OCI-LY1 (cell line): Measurements from ENCODE around the gene ARHGEF11.

ENCODE experiments used
- EZH2 ChIP-seq: fragments of 200-600 bp; sonication (generic), shearing (Covaris generic); IDR thresholded peaks from 2 replicates; pipeline ENCODE4 v1.8.0; 2017; ENCODE audit warnings: borderline replicate concordance, mixed run types, mild to moderate bottlenecking, antibody characterized with exemption, low read length, moderate library complexity, mixed read lengths
- TF ChIP-seq, protein P1 (sequence below): fragments of 200-600 bp; sonication (generic), shearing (Covaris generic); IDR thresholded peaks from 2 replicates; pipeline ENCODE4 v1.5.1; 2017; ENCODE audit warnings: mild to moderate bottlenecking, antibody characterized with exemption, low read length, moderate library complexity, mixed read lengths

DNA sequence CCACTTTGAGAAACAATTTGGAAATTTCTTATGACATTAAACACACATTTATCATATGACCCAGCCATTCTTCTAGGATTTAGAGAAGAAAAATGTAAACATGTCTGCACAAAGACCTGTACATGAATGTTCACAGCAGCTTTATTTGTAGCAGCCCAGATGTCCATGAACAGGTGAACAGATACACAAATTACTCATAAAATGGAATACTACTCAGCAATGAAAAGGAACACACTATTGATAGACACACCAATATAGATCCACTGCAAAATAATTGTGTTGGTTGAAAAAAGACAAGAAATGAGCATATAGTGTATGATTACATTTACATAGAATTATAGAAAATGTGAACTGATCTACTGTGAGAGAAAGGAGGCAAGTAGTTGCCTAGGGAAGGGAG lies 26.1 kb downstream of the ARHGEF11 start:
- TF ChIP-seq, protein P1, sequence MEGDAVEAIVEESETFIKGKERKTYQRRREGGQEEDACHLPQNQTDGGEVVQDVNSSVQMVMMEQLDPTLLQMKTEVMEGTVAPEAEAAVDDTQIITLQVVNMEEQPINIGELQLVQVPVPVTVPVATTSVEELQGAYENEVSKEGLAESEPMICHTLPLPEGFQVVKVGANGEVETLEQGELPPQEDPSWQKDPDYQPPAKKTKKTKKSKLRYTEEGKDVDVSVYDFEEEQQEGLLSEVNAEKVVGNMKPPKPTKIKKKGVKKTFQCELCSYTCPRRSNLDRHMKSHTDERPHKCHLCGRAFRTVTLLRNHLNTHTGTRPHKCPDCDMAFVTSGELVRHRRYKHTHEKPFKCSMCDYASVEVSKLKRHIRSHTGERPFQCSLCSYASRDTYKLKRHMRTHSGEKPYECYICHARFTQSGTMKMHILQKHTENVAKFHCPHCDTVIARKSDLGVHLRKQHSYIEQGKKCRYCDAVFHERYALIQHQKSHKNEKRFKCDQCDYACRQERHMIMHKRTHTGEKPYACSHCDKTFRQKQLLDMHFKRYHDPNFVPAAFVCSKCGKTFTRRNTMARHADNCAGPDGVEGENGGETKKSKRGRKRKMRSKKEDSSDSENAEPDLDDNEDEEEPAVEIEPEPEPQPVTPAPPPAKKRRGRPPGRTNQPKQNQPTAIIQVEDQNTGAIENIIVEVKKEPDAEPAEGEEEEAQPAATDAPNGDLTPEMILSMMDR, result no peak
- TF ChIP-seq EZH2, result no peak
